Neuron (in vitro differentiated cells): ENCODE measurements around the gene OR2T6.
"Not testable (repeated sequence)": the region's sequence is repeated elsewhere in the genome, so short reads cannot be mapped to it uniquely, and the experiment has no call there.

Experiments used
- H2AFZ ChIP-seq: one replicate; pipeline ENCODE4 v1.6.1; 2013; ENCODE audit warnings: low read depth, mild to moderate bottlenecking, inconsistent platforms, low read length, moderate library complexity
- H3K27me3 ChIP-seq: one replicate; pipeline ENCODE4 v1.6.1; 2013; ENCODE audit warnings: low read length; ENCODE audit not compliant: insufficient read depth
- H3K36me3 ChIP-seq: one replicate; pipeline ENCODE4 v1.6.1; 2013; ENCODE audit warnings: low read length; ENCODE audit not compliant: insufficient read depth
- H3K4me1 ChIP-seq: one replicate; pipeline ENCODE4 v1.6.1; 2013; ENCODE audit warnings: low read length; ENCODE audit not compliant: insufficient read depth
- H3K4me3 ChIP-seq: 2 replicates; pipeline ENCODE4 v1.5.1; 2013; ENCODE audit warnings: mild to moderate bottlenecking, low read length, moderate library complexity
- H3K9me3 ChIP-seq: one replicate; pipeline ENCODE4 v1.6.1; 2013; ENCODE audit warnings: low read length

Gene OR2T6

DNA sequence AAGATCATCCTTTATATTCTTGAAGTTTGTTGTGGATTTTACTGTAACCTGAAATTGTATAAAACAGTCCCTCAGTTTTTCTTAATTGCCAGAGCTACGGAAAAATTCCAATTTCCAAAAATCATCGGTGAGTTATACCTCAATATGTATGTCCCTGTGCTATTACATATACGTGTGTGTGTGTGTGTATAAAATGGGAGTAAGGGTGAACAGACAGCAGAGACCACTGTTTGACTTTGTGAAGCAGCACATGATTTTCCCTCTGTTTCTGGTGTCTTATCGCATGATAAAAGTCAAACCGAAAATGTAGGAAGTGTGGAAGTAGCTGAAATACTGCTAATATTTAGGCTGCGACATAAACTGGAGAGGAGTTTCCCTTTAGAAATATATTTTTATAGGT, 28.5 kb downstream of the OR2T6 start:
- Histone ChIP-seq H3K9me3 (no peaks in the 10 kb centered on the region), H3K27me3 (no peaks in the 10 kb centered on the region), H3K4me3 (no peak overlapping the region), H2AFZ (no peak overlapping the region), H3K36me3 (no peaks in the 10 kb centered on the region), H3K4me1 (no peaks in the 10 kb centered on the region)

DNA sequence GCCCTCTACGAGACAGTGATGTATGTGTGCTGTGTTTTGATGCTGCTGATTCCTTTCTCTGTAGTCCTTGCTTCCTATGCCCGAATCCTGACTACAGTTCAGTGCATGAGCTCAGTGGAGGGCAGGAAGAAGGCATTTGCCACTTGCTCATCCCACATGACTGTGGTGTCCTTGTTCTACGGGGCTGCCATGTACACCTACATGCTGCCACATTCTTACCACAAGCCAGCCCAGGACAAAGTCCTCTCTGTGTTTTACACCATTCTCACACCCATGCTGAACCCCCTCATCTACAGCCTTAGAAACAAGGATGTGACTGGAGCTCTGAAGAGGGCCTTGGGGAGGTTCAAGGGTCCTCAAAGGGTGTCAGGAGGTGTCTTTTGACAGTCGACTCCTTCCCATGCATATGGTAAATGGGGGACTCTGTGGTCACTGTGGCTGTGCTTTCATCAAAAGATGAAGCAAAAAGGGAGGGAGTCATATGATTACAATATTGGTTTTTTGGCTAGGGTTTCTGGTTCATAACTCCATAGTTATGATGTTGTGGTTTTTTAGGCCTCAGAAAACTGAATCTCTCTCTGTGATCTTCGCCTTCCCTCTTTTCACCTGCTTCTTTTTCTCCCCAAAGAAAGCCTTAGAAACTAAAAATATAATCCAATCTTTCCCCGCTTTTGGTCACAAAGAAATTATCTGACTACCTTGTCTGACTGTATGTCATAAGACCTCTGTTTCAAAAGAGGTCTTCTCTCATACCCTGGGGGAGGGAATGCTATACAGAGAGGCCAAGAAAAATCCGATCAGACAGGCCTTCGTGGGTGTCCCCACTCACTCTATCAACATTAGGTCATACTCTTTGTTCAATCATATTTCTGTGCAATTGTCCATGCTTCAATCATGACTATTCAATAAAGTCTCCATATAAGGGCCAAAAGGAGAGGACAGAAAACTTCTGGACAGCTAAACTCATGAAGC, 31.5 kb downstream of the OR2T6 start:
- H3K4me3 ChIP-seq: no peak overlapping the region
- no peaks in the 10 kb centered on the region for H3K4me1 ChIP-seq
- H3K9me3 ChIP-seq: no peaks in the 10 kb centered on the region
- H2AFZ ChIP-seq: no peak overlapping the region
- H3K36me3 ChIP-seq: no peaks in the 10 kb centered on the region
- no peaks in the 10 kb centered on the region for H3K27me3 ChIP-seq

DNA sequence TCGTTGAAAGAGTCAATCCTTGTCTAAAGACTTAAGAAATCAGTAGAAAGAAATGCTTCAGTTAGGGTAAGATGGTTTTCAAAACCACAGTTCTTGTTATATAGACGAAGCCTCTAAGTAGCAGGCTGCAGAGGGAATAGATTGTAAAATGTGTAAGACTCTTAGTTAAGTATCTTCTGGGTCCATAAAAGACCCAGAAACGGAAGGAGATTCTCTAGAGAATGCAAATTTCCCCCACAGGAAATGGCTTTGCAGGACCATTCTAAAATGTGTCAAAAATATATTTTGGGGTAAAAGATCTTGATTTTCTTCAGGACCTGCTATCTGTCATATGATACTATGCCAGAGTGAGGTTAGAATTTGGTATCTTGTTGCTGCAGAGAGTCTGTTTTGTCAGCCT, 40.7 kb downstream of the OR2T6 start:
- Histone ChIP-seq H3K4me3 (no peak overlapping the region), H3K36me3 (no peaks in the 10 kb centered on the region), H2AFZ (no peak overlapping the region), H3K4me1 (no peaks in the 10 kb centered on the region), H3K9me3 (no peaks in the 10 kb centered on the region), H3K27me3 (no peaks in the 10 kb centered on the region)

DNA sequence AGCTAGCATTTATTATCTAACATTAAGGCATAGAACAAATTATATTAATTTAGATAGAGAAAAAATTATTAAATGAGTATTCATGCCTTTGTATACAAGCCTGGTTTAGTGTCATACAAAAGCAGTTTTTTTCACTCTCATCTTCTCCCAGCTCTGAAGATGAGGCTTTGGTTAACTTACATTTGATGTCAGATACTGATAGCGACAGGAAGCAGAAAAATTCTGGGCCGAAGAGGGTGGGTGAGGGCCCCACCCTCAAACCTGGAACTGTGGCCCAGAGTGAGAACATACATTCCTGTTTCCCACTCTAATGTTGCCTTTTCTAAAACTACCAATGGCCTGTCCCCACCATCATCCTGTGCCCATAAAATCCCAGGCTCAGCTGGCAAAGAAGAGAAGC, 42.3 kb downstream of the OR2T6 start:
- no peak overlapping the region for H2AFZ ChIP-seq
- no peaks in the 10 kb centered on the region for H3K4me1 ChIP-seq
- no peak overlapping the region for H3K4me3 ChIP-seq
- H3K9me3 ChIP-seq: no peaks in the 10 kb centered on the region
- no peaks in the 10 kb centered on the region for H3K36me3 ChIP-seq
- H3K27me3 ChIP-seq: no peaks in the 10 kb centered on the region

DNA sequence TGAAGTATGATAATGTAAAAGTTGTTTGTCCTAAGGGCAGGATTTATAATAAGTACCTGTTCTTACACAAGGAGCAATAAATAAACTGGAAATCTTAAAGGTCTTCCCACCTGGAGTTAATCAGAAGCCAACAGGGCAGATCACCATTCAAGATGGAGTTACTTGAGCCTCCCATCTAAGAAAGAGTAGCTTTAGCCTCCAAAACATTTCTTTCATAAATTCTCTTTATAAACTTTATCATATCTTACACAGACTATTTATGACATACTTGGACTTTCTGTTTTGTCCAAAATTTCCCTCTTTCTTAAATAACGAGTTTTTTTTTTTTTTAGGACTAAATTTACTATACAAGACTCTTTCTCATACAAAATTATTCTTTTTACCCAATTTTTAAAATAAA, 45.8 kb downstream of the OR2T6 start:
- Histone ChIP-seq H3K4me3 (no peak overlapping the region), H3K27me3 (no peaks in the 10 kb centered on the region), H3K36me3 (no peaks in the 10 kb centered on the region), H3K9me3 (no peaks in the 10 kb centered on the region), H2AFZ (no peak overlapping the region), H3K4me1 (no peaks in the 10 kb centered on the region)

DNA sequence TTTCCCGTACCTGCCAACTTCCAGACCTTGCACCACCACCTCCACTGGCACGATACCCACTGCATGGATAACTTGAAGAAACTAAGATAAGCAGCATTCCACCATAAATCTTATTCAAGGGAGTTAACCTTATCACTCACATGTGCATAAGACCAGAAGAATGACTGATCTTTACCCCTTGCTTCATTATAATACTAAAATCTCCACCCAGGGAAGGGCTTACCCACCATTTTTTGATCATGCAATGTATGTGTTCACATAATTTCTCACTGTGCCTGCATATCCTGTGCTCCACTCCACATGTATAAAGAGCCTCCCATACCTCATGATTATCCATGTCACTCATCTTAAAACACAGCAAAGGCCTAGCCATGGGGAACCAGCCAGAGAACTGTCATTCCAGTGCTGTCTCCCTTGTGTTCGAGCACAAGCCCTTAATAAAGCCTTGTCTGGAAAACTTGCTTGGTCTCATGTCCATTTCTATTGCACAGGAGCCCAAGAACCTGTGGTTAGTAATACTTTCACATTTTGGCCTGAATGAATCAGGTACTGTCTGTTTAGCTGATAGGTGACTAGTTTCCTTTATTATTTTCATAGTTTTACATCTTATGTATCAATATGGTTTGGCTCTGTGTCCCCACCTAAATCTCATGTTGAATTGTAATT, 52.1 kb downstream of the OR2T6 start:
- H3K36me3 ChIP-seq, H3K4me3 ChIP-seq, H2AFZ ChIP-seq, H3K27me3 ChIP-seq, H3K9me3 ChIP-seq, H3K4me1 ChIP-seq: not testable (repeated sequence)

DNA sequence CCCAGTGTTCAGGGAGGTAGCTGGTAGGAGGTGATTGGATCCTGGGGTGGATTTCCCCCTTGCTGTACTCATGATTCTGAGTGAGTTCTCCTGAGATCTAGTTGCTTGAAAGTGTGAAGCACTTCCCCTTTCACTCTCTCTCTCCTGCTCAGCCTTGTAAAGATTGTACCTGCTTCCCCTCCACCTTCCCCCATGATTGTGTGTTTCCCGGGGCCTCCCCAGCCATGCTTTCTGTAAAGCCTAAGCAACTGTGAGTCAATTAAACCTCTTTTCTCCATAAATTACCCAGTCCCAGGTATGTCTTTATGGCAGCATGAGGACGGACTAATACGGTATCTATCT, 52.6 kb downstream of the OR2T6 start:
- not testable (repeated sequence) for H3K36me3 ChIP-seq, H3K4me1 ChIP-seq, H2AFZ ChIP-seq, H3K27me3 ChIP-seq, H3K9me3 ChIP-seq, H3K4me3 ChIP-seq

DNA sequence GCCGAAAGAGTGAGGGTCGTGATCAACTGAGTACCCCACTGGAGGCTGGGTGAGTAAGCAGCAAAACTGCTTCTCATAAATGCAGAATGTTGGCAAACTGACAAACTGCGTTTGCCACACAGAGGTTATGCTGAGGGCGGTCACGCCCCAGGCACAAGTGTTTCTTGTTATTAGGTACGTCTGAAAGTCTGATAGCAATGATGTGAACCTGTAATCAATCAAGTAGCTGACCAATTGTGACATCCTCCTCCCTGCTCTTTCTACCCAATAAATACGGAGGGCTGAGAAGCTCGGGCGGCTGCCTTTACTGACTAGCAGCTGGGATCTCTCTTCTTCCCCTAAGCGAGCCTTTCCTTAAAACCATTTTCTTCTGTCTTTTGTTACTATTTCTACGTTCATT, 56.1 kb downstream of the OR2T6 start:
- H3K4me3 ChIP-seq, H3K9me3 ChIP-seq, H3K27me3 ChIP-seq, H3K36me3 ChIP-seq, H3K4me1 ChIP-seq, H2AFZ ChIP-seq: not testable (repeated sequence)

DNA sequence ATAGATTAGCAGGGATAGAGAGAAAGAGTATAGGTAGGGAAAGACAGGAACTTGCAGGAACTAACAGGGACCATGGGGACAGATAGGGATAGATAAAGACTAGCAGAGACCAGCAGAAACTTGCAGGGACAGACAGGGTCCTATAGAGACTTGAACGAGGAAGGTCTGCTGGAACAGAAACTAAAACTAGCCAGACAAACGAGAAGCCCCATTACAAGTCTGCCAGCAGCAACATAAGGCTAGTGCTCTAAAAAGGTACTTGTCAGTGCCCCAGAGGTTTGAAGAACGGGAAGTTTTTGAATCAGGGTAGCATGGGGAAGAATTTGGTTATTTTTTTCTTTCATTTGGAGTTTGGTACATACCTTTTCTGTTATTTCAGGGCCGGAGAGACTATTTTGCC, 56.7 kb downstream of the OR2T6 start:
- H3K27me3 ChIP-seq: not testable (repeated sequence)

DNA sequence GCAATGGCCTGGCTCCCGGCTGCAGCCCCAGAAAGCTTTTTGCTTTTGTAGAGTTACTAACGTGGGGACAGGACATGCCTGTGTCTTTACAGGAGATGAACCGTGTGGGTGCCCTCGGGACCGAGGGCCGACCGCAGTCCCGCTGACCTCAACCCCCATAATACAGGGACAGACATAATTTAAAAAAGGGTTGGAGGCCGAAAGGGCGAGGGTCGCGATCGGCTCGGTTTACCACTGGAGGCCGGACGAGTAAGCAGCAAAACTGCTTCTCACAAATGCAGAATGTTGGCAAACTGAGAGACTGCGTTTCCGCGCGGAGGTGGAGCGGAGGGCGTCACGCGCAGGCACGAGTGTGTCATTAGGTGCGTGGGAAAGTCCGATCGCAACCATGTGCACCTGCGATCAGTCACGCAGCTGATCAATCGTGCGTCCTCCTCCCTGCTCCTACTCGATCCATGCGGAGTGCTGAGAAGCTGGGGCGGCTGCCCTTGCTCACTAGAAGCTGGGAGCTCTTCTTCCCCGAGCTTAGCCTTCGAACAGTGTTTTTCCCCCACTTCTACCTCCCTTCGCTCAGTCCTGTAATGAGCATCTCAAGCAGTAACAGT, 58.4 kb downstream of the OR2T6 start:
- not testable (repeated sequence) for H3K36me3 ChIP-seq, H3K4me1 ChIP-seq, H2AFZ ChIP-seq, H3K9me3 ChIP-seq, H3K4me3 ChIP-seq, H3K27me3 ChIP-seq

More for the DNA sequence above, 56.7 kb downstream of the OR2T6 start:
- H3K9me3 ChIP-seq, H3K4me3 ChIP-seq, H3K4me1 ChIP-seq, H2AFZ ChIP-seq, H3K36me3 ChIP-seq: not testable (repeated sequence)

DNA sequence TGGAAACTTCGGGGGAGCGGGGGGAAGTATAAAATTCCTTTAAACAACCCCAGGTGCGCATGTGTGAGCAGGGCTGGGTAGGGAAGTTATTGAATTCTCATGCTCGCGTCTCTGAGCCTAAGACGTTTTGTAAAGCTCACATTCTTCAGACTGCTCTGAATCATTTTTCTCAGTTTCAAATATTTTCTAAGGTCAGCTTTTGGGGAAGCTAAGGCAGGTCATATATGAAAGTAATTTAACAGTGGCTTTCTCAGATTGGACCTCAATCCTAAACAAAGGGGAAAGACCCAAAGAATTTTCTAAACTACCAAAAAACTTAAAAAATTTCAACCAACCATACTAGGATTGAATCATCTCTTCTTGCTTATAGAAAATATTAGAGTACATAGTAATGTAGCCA, 59.4 kb downstream of the OR2T6 start:
- not testable (repeated sequence) for H3K4me1 ChIP-seq, H3K36me3 ChIP-seq, H2AFZ ChIP-seq, H3K4me3 ChIP-seq, H3K9me3 ChIP-seq, H3K27me3 ChIP-seq

DNA sequence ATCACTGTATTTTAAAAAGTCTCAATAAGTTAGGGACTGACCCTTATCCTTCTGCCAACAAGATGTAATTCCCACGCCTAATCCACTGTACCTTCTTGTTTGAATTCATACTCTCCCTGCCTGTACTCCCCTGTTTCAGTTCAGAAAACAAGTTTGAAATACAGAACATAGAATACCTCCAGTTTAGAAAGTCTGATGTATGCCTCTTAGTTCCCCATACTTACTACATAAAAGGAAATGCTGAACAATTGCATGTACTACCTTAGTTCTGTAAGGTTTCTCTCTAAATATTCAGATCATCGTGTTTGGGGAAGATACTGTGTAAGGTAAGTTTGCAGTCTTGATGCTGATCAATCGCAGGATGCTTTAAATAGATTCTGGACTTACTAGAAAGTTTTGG, 60.8 kb downstream of the OR2T6 start:
- not testable (repeated sequence) for H3K9me3 ChIP-seq, H3K27me3 ChIP-seq, H3K4me3 ChIP-seq, H3K36me3 ChIP-seq, H2AFZ ChIP-seq, H3K4me1 ChIP-seq

DNA sequence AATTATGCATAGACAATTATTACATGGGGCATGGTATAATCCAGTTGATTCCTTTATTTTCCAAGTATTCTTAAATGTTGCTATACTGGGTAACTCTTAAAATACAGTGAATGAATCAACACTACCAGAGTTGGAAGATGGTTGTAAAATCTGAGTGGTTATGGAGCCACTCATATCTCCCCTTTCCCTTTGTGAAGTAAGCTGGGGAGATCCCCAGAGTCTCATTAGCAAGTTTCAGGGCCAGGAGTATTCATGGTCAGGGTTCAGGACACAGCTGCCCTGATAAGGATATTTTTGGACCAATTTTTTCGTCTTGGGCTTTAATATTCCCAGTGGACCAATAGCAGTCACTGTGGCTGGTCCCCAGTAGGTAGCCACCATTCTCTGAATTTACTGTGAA, 63.1 kb downstream of the OR2T6 start:
- H3K27me3 ChIP-seq, H3K4me3 ChIP-seq, H3K4me1 ChIP-seq, H2AFZ ChIP-seq, H3K9me3 ChIP-seq, H3K36me3 ChIP-seq: not testable (repeated sequence)
